Ishikawa (cell line): ENCODE measurements around the gene SPATC1L.

Source experiments
- CEBPB ChIP-seq: IDR thresholded peaks from 2 replicates; pipeline ENCODE4 v1.6.1; 2012
- CREB1 ChIP-seq: IDR thresholded peaks from 2 replicates; pipeline ENCODE4 v1.6.1; 2012; ENCODE audit warnings: low read depth
- EGR1 ChIP-seq: IDR thresholded peaks from 2 replicates; pipeline ENCODE4 v1.6.1; 2012
- EP300 ChIP-seq: IDR thresholded peaks from 2 replicates; pipeline ENCODE4 v1.6.1; 2012; ENCODE audit warnings: borderline replicate concordance
- FOXM1 ChIP-seq: IDR thresholded peaks from 2 replicates; pipeline ENCODE4 v1.6.1; 2012; ENCODE audit warnings: low read depth, borderline replicate concordance
- MAX ChIP-seq: IDR thresholded peaks from 2 replicates; pipeline ENCODE4 v1.6.1; 2012
- NFIC ChIP-seq: IDR thresholded peaks from 2 replicates; pipeline ENCODE4 v1.6.1; 2012
- RAD21 ChIP-seq: IDR thresholded peaks from 2 replicates; pipeline ENCODE4 v1.6.1; 2012; ENCODE audit warnings: low read depth
- REST ChIP-seq: IDR thresholded peaks from 2 replicates; pipeline ENCODE4 v1.6.1; 2012; ENCODE audit warnings: low read depth, mild to moderate bottlenecking
- TAF1 ChIP-seq: IDR thresholded peaks from 2 replicates; pipeline ENCODE4 v1.6.1; 2012; ENCODE audit warnings: low read depth, mild to moderate bottlenecking
- TEAD4 ChIP-seq: IDR thresholded peaks from 2 replicates; pipeline ENCODE4 v1.6.1; 2012
- YY1 ChIP-seq: IDR thresholded peaks from 2 replicates; pipeline ENCODE4 v1.6.1; 2012; ENCODE audit warnings: low read depth
- ZBTB7A ChIP-seq: IDR thresholded peaks from 2 replicates; pipeline ENCODE4 v1.6.1; 2012; ENCODE audit warnings: low read depth
- TF ChIP-seq, protein P1 (sequence below): IDR thresholded peaks from 2 replicates; pipeline ENCODE4 v1.6.1; 2012

DNA sequence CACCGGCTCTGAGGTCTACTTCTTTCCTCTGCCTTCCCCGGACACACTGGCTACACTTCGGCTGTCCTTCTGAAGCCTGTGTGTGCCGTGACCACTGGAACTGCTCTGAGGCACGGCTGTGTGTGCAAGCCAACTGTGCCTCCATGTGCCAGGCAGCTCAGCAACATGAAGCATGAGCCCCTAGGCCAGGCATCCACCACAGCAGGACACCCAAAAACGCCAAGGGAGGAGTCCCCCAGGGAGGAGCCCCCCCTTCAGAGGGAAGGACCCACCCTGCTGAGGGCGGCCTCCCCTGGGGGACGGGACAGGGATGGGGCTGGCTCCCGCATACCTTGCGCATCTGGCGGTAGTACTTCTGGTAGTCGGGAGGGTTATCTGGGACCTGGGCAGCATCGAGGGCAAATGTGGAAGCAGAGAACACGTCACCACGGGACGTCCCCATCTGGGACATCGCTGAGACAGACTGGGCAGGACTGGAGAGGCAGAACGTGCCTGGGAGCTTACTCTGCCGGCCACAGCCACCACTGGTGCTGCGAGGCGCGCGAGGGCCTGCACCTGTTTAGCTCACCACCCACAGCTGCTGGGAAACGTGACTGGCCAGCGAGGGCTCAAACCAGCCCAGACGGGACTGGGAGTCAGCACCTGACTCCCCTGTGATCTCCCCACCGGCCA lies 23.8 kb upstream of the SPATC1L start:
- TF ChIP-seq RAD21 = no peak
- TF ChIP-seq YY1 = no peak
- TF ChIP-seq TAF1 = no peak
- TF ChIP-seq REST = no peak
- TF ChIP-seq ZBTB7A = no peak
- no peak for TF ChIP-seq TEAD4
- TF ChIP-seq MAX = no peak
- TF ChIP-seq, protein P1, sequence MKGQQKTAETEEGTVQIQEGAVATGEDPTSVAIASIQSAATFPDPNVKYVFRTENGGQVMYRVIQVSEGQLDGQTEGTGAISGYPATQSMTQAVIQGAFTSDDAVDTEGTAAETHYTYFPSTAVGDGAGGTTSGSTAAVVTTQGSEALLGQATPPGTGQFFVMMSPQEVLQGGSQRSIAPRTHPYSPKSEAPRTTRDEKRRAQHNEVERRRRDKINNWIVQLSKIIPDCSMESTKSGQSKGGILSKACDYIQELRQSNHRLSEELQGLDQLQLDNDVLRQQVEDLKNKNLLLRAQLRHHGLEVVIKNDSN = no peak
- TF ChIP-seq EP300 = no peak
- no peak for TF ChIP-seq EGR1
- TF ChIP-seq CEBPB = no peak
- TF ChIP-seq FOXM1 = no peak
- no peak for TF ChIP-seq CREB1
- TF ChIP-seq NFIC = no peak
